Midbrain (tissue), 1 donor: Measurements from ENCODE around the gene PTPA.
"Not testable (repeated sequence)": the region's sequence is repeated elsewhere in the genome, so short reads cannot be mapped to it uniquely, and the experiment has no call there.

Experiments
- DNase-seq: peaks from one replicate; lab custom pipeline; 2025; lab: John Stamatoyannopoulos, UW

PTPA gene

GRCh38 chr9:129160712-129161533 is 49.7 kb downstream of the PTPA start:
- DNase-seq = no peak

- DNase-seq = no peak
Observed at GRCh38 chr9:129161534-129161837, 50.3 kb downstream of the PTPA start.

- DNase-seq = no peak
Observed at GRCh38 chr9:129162497-129163197, 51.4 kb downstream of the PTPA start.

- DNase-seq = not testable (repeated sequence)
Observed at GRCh38 chr9:129163198-129163670, 52.0 kb downstream of the PTPA start.

- no peak for DNase-seq
Observed at GRCh38 chr9:129163753-129164152, 52.5 kb downstream of the PTPA start.

- peak; percentile 27 for DNase-seq
Observed at GRCh38 chr9:129164246-129164930, 53.2 kb downstream of the PTPA start.

- DNase-seq = no peak
Observed at GRCh38 chr9:129165198-129165597, 54.0 kb downstream of the PTPA start.

- DNase-seq = no peak
Observed at GRCh38 chr9:129166623-129167557, 55.7 kb downstream of the PTPA start.

GRCh38 chr9:129170229-129170628 is 59.0 kb downstream of the PTPA start:
- no peak for DNase-seq

- DNase-seq = no peak
Observed at GRCh38 chr9:129171993-129172751, 61.0 kb downstream of the PTPA start.

GRCh38 chr9:129172816-129173215 is 61.6 kb downstream of the PTPA start:
- DNase-seq = peak; percentile 57

GRCh38 chr9:129173296-129174101 is 62.3 kb downstream of the PTPA start:
- DNase-seq = no peak

GRCh38 chr9:129174102-129174723 is 63.0 kb downstream of the PTPA start:
- DNase-seq = peak; percentile 91

GRCh38 chr9:129174724-129175514 is 63.7 kb downstream of the PTPA start:
- DNase-seq = peak; percentile 50

- DNase-seq = no peak
Observed at GRCh38 chr9:129175515-129175824, 64.3 kb downstream of the PTPA start.

GRCh38 chr9:129175825-129176633 is 64.8 kb downstream of the PTPA start:
- DNase-seq = peak; percentile 62

GRCh38 chr9:129176701-129177442 is 65.7 kb downstream of the PTPA start:
- peak; percentile 21 for DNase-seq
